Measurements from ENCODE around the gene TMEM132D. TPM values are rescaled to one million over a fixed set of nuclear protein-coding genes. Genes with fewer than 3 reads are reported as not detected.

Gene TMEM132D
- total and polyA plus RNA-seq, 2 experiments from 2014 or later = 2.0 to 2.4 TPM

DNA sequence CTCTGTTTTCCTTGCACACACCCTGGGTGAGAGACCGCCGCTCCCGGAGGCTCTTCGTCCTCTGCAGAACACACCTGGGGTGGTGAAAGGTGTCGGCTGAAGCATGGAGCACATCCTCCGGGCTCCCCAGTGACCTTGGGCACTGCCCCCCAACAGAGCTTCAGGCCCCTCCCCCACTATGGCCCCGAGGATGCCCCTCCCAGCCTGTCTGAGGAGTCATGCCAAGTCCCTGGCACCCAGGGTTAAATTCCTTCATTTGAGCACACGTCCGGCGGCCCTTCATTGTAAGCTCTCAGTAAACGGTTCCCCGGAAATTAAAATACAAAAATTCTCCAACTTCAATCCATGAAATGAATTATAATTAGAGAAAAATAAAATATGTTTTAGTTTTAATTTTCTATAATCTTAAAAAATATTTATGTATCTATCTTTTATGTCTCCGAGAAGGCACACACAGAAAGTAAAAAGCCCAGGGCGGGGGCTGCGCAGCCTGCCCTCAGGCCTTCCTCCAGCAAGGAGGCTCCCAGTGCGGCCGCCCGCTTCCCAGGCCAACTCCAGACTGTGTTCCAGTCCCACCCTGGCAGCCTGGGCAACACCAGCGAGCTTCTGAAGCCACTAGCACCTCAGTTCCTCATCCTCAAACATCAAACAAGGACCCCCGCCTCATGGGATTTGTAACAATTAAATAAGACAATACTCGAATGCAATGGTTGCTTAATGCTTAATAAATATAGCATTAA is 63.5 kb downstream of the TMEM132D start:
- Histone ChIP-seq H3K9me3 (ENCODE audit: low read depth) (no peaks in the 10 kb centered on the region), H3K9me2 (replicated peaks; ENCODE audit: insufficient read depth) (no peaks in the 10 kb centered on the region), H3K27ac (no peak overlapping the region), H3K4me3 (no peak overlapping the region), H3K36me3 (replicated peaks; ENCODE audit: insufficient read depth, low read depth) (no peaks in the 10 kb centered on the region), H3K27me3 (peaks cover 6% of the 10 kb centered on the region), H3K4me1 (ENCODE audit: insufficient read depth) (no peaks in the 10 kb centered on the region), H4K20me1 (ENCODE audit: insufficient read depth, poor library complexity, severe bottlenecking) (no peaks in the 10 kb centered on the region), H3K4me2 (no peak overlapping the region), H2AFZ (no peak overlapping the region), H3K79me2 (no peaks in the 10 kb centered on the region)
- 91% methylated on average over 20 of the region's 21 CpGs for WGBS (ENCODE audit: low lambda C conversion rate, missing lambda C conversion rate)
- DNase-seq (ENCODE audit: low spot score) = no peak
- TF ChIP-seq EZH2 (IDR thresholded peaks at IDR 0.05; ENCODE audit: borderline replicate concordance) (no peak), EZH2phosphoT487 (IDR thresholded peaks at IDR 0.05; ENCODE audit: low read depth, severe bottlenecking, unreplicated experiment) (no peak)
- TF ChIP-seq, protein P1, sequence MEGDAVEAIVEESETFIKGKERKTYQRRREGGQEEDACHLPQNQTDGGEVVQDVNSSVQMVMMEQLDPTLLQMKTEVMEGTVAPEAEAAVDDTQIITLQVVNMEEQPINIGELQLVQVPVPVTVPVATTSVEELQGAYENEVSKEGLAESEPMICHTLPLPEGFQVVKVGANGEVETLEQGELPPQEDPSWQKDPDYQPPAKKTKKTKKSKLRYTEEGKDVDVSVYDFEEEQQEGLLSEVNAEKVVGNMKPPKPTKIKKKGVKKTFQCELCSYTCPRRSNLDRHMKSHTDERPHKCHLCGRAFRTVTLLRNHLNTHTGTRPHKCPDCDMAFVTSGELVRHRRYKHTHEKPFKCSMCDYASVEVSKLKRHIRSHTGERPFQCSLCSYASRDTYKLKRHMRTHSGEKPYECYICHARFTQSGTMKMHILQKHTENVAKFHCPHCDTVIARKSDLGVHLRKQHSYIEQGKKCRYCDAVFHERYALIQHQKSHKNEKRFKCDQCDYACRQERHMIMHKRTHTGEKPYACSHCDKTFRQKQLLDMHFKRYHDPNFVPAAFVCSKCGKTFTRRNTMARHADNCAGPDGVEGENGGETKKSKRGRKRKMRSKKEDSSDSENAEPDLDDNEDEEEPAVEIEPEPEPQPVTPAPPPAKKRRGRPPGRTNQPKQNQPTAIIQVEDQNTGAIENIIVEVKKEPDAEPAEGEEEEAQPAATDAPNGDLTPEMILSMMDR (IDR thresholded peaks at IDR 0.05; ENCODE audit: poor library complexity) = no peak

- no peaks in the 10 kb centered on the region for H3K4me1 ChIP-seq (ENCODE audit: insufficient read depth)
- H3K4me2 ChIP-seq = no peak overlapping the region
- no peaks in the 10 kb centered on the region for H3K79me2 ChIP-seq
- 91% methylated on average over 10 of the region's 10 CpGs for WGBS (ENCODE audit: low lambda C conversion rate, missing lambda C conversion rate)
- TF ChIP-seq, protein P1 (IDR thresholded peaks at IDR 0.05; ENCODE audit: poor library complexity) = no peak
- TF ChIP-seq EZH2 (IDR thresholded peaks at IDR 0.05; ENCODE audit: borderline replicate concordance) = no peak
- TF ChIP-seq EZH2phosphoT487 (IDR thresholded peaks at IDR 0.05; ENCODE audit: low read depth, severe bottlenecking, unreplicated experiment) = no peak
- no peak for DNase-seq (ENCODE audit: low spot score)
- peaks cover 6% of the 10 kb centered on the region for H3K27me3 ChIP-seq
- no peak overlapping the region for H2AFZ ChIP-seq
- no peaks in the 10 kb centered on the region for H4K20me1 ChIP-seq (ENCODE audit: insufficient read depth, poor library complexity, severe bottlenecking)
- no peak overlapping the region for H3K4me3 ChIP-seq
- no peaks in the 10 kb centered on the region for H3K36me3 ChIP-seq (replicated peaks; ENCODE audit: insufficient read depth, low read depth)
- H3K9me3 ChIP-seq (ENCODE audit: low read depth) = no peaks in the 10 kb centered on the region
- no peaks in the 10 kb centered on the region for H3K9me2 ChIP-seq (replicated peaks; ENCODE audit: insufficient read depth)
- no peak overlapping the region for H3K27ac ChIP-seq
Measured at GRCh38 chr12:129839679-129840078, 64.1 kb downstream of the TMEM132D start.

- Histone ChIP-seq H3K79me2 (no peaks in the 10 kb centered on the region), H2AFZ (no peak overlapping the region), H3K4me1 (ENCODE audit: insufficient read depth) (no peaks in the 10 kb centered on the region), H3K9me2 (replicated peaks; ENCODE audit: insufficient read depth) (no peaks in the 10 kb centered on the region), H4K20me1 (ENCODE audit: insufficient read depth, poor library complexity, severe bottlenecking) (no peaks in the 10 kb centered on the region), H3K27ac (no peak overlapping the region), H3K4me3 (no peak overlapping the region), H3K4me2 (no peak overlapping the region), H3K36me3 (replicated peaks; ENCODE audit: insufficient read depth, low read depth) (no peaks in the 10 kb centered on the region), H3K27me3 (no peaks in the 10 kb centered on the region), H3K9me3 (ENCODE audit: low read depth) (no peaks in the 10 kb centered on the region)
- 80% methylated on average over 16 of the region's 16 CpGs for WGBS (ENCODE audit: low lambda C conversion rate, missing lambda C conversion rate)
- DNase-seq (ENCODE audit: low spot score) = no peak
- TF ChIP-seq, protein P1 (IDR thresholded peaks at IDR 0.05; ENCODE audit: poor library complexity) = no peak
- TF ChIP-seq EZH2phosphoT487 (IDR thresholded peaks at IDR 0.05; ENCODE audit: low read depth, severe bottlenecking, unreplicated experiment) (no peak), EZH2 (IDR thresholded peaks at IDR 0.05; ENCODE audit: borderline replicate concordance) (no peak)
Measured at GRCh38 chr12:129831294-129831693, 72.5 kb downstream of the TMEM132D start.
